ENCODE measurements around the gene DENND2A.
A peak's percentile ranks its signal among the peaks of the same experiment; 100 is the strongest.
"Not testable (repeated sequence)": the region's sequence is repeated elsewhere in the genome, so short reads cannot be mapped to it uniquely, and the experiment has no call there.

DENND2A gene

DNA sequence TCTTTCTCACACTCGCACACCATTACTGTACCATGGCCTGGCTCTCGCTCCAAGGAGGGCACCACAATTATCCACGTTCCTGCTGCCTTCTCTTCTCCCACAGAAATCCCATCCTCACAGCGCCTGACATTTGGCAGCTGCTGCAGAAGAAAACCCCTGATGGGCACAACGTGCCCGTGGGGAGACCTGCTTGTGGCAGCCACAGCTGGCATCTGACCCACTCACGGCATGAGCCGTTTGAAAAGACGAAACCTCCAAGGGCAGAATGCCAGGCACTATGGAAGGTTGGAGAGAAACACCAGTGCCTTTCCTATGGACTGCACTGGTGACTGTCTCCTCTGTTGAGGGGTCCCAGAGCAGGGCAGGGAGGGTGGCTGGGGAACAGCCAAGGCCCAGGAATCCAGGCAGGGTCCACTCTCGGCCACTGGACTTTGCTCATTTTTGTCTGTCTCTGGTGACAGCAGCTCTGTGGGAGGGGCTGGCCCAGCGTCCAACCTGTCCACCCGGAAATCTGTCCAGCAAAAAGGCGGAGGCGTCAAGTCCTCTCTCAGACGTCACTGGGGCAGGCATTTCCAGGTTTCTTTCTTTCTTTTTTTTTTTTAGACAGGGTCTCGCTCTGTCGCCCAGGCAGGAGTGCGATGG is 100.4 kb downstream of the DENND2A start:
- DNase-seq = no peak

DNA sequence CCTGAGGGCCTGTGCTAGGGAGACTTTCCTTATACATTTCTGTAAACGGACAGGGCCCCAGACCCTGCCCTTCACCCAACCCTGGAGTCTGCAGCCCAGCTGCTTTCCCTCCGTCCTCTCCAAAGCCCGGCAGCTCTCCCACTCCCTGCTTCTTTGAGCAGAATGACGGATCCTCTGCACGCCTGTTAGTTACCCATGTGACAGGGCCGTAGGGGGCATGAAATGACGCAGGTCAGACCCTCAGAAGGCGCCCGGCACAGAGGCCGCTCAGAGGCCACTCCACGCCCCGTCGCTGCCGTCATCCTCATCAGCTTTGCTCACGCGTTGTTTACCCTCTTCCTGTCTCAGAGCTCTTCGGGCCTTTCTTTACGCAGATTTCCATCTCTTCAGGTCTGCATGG is 101.2 kb downstream of the DENND2A start:
- no peak for DNase-seq

DNA sequence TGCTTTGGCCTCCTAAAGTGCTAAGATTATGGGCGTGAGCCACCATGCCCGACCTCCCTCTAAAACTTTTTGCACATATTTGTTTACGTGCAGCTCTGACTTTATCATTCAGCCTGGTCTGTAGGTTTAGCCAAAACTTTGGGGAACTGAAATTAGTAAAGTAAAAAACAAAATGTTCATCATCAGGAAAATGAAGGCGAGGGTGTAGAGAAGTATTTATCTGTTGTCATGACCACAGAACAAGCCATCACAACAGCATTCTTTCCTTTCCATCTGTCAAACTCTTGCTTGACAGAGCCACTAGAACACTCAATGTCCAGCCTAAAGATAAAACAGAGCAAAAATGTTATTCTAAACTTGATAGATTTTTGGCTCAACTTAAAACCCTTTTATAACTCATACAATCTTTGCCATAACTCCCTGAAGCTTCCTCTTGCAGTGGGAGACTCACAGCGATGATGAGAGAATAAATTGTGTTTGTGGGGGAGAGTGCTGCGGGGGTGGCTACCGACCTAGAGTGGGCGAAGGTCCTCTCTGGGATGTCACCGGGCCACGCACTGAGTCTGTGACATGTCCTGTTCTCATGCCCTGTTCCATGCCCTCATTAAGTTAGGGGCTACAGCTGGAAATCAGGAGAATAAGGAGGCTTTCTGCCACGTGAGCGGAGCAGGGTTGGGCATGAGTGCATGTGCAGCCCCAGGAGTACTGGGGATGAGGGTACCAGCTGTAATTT is 102.7 kb downstream of the DENND2A start:
- no peak for DNase-seq

DNA sequence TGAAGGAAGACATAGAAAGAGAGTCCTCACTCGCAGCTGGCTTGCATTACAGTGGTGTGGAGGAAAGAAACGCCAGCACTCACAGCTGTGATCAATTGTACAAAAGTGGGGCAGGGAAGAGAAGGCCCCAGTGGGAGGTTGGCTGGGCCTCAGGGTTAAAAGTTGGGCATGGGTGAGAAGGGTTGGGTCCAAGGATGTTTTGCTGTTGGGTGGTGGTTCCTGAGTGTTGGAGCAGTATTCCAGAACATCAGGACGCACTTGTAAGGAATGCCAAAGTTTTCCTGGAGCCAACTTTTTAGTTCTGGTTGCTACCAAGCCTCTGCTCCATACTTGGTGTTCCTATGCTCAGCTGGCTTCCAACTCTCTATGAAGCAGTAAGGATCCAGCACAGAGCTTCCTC is 105.9 kb downstream of the DENND2A start:
- DNase-seq = no peak

DNA sequence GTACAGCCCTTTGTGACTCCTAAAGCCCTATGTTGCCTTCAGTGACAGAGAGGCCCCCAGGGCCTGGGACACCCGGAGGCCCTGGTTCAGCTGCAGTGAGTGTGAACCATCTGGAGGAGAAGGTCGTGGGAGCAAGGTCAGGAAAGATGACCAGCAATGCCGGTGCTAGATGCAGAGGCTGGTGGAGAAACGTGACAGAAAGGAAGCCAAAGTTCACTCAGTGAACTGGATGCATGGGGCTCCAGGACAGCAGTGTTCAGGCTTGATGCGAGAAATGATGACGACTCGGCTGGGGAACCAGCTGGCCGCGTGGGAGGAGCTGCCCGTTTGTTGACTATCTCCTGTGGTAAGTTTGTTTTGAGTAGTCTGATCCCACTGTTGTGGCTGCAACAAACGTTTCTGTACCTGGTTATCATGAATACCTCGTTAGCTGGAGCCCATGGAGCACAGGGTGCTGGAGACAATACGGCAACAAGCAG is 107.2 kb downstream of the DENND2A start:
- no peak for DNase-seq

DNA sequence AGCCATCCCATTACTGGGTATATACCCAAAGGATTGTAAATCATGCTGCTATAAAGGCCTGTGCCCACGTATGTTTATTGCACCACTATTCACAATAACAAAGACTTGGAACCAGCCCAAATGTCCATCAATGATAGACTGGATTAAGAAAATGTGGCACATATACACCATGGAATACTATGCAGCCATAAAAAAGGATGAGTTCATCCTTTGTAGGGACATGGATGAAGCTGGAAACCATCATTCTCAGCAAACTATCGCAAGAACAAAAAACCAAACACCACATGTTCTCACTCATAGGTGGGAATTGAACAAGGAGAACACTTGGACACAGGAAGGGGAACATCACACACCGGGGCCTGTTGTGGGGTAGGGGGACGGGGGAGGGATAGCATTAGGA is 111.2 kb downstream of the DENND2A start:
- not testable (repeated sequence) for DNase-seq

DNA sequence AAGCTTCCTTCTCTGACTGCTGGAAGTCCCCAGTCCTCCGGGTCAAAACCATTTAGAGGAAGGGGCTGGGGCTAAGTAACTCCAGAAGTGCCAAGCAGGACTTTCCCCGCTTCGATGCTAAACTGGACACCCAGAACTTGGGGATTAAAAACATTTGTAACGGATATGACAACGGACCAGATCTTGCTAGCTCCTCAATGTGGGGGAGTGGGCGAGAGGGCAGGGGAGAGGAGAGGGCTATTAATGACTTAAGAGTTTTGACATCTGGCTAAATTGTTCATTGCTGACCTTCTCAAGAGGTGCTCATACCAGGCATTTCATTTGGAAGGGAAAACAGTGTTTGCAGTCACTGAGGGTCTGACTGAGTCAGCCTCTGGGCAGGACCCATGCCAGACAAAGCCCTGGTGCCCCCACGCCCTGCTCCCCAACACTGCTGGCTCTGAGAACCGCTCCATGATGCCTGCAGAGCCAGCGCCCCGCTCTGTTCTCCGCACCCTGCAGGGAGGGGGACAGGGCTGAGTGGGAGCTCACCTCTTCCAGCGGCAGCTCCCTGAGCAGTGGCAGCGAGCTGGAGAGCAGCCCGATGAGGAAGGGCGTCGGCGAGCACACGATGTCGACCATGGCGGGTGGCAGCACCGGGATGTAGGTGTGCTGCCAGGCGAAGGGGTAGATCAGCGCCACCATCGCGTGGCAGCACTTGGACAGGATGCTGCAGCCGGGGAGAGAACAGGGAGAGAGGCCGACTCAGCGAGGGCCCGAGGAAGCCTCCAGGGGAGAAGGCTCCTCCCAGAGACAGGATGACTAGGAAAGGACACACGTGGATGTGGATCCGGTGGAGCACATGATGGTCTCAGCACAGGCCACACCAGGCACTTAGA is 113.6 kb downstream of the DENND2A start:
- no peak for DNase-seq

DNA sequence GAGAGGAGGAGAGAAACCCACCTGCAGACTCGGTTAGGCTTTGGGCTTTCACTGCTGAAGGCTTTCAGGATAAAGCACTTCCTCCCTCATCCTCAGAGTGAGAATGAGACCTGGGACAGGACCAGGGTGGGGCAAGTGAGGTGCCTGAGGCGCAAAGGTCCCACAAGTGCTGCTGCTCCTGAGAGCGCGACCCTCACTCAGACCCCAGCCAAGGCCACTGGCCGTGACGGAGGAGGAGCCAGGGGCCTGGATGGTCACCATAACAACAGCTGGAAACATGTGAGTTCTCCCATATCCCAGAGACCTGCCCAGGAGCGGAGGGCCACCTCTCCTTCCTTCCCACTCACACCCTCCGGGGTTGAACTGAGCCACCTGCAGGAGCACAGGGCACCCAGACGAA is 114.4 kb downstream of the DENND2A start:
- no peak for DNase-seq

DNA sequence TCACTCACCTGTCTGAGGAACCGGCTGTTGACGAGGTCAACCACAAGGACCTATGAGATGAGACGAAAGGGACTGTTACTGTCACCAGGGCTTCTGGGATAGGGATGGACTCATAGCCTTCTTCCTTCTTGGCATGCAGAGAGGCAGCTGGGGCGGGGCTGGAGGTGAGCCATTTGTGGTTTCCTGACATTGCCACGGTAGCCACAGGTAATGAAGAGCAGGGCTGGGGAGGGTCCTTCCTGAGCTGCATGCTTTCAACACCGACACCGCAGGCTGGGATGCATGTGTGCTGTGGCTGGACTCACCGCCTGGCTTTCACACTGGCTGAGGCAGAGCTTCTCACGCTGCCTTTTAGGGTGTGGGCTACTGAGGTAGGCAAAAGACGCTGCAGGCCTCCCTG is 114.9 kb downstream of the DENND2A start:
- no peak for DNase-seq

DNA sequence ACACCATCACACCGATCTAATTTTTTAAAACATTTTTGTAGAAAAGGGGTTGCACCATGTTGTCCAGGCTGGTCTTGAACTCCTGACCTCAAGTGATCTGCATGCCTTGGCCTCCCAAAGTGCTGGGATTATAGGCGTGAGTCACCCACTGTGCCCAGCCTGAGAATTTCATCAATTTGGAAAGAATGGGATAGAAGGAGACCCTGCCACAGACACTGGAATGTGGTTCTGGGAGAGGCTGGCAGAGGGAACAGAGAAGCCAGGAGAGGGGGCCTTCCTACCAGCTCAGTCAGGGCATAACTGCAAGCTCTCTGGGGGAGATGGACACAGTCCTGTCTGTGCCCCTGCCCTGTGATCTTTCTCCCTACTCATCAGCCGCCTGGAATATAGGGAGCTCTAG is 119.2 kb downstream of the DENND2A start:
- no peak for DNase-seq

DNA sequence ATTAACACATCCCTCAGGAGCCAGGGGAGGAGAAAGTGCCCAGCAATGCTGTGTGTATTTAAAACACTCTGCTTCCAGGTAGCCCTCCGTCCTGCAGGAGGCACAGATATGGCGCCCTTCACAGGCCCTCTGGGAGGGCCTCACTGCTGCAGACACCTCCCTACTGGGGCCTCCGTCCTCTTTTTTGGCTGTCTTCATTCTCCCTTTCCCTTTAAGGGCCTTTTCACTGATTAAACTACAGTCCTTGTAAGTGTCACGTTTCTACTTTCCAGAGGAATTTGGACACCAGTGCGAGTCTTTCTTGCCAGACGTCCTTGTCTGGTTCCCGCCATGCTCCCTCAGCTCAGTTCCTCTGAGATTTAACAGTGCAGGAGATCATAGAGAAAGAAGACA is 121.6 kb downstream of the DENND2A start:
- no peak for DNase-seq

DNA sequence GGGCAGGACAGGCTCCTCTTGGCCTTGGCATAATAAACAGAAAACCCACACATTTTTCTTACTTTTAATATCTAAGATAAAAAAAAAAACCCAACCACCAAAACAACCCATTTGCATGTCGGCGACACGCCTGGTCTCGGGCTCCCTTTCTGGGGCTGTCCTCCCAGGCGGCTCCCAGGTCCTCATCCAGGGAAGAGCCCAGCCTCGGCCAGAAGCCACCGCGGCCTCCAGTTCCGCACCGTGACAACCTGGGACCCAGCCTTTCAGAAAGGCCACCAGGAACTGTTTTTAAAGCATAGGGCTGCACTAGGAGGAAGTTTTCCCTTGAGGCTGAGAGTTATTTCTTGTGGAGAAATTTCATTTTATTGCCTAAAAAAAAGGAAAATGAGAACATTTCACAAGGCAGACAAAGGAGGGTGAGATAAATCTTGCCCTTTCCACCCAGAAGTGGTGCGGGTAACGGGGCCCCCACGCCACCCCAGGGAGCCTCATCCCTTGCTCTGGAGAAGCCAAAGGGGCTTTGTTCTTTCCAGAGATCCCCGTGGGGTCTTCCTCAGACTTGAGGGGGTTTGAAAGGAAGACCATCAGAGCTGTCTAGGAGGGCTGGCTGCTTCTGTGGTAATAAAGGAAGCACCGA is 122.1 kb downstream of the DENND2A start:
- no peak for DNase-seq

DNA sequence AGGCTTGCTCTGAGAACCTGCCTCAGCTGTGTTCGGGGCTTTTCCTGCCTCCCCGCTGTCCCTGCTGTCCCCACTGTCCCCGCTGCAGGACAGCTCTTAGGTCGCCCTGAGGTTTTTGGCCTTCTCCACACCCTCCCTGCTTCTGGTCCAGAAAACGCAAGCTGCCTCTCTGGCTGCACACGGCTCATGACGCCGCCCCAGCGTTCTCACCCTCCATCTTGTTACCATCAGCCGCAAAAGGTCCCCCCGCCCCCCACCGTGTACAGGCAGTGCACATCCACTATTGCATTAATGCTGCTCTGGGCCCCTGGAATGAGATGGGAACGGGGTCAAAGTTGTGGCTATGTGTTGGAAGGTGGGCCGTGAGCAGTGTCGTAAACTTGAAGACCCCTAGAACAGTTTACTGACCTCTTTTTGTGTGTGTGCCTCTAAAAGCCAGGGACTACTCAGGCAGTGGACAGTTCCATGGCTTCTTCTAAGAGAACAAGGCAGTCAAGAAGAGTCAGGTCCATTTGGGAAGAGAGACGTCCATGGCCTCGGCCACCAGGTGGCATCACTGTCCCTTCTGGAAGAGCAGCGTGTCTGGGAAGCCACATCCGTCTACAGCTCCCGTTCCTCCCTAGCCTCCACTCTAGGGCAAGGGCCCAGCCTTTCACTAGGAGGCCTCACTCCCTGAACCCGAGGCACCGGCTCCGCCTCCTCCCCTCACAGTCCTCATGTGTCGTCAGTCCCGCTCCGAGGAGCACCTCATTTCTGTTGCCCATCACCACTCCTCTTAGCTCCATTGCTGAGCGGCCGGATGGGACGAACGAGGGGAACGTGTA is 122.9 kb downstream of the DENND2A start:
- peak; percentile 86 for DNase-seq

DNA sequence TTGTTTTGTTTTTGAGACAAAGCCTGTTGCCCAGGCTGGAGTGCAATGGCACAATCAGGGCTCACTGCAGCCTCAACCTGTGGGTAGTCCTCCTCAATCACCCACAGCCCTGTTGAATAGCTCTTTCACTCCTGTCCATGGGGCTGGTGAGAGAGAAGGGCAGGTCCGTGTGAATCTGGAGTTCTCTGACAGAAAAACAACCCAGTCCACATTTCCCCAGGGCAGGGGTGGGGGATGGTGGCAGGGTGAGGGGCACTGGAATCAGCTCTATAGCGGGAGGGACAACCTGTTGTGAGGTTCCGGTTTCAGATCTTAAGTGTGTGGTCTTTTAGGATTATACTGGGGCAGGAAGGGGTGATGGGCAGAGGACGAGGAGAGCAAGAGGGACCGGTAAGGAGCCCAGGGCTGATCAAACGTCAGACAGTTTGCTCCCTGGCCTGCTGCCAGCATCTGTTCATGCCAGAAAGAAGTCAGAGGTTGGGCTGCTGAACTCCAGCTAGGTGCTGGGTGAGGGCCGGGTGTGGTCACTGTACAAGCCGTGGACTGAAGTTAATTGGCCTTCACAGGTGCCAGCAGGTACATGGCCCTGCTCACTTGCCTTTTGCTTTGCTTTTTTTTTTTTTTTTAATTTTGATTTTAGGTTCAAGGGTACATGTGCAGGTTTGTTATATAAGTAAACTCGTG is 128.2 kb downstream of the DENND2A start:
- DNase-seq = no peak

DNA sequence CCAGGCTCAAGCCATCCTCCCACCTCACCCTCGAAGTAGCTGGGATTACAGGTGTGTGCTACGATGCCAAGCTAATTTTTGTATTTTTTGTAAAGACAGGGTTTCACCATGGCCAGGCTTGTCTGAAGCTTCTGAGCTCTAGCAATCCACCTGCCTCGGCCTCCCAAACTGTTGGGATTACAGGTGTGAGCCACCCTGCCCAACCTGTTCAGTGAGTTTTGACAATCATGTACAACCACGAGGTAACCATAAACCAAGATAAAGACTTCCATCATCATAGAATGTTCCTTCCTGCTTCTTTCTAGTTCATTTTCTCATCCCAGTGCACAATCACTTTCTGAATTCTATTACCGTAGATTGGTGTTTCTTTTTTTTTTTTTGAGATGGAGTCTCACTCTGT is 130.8 kb downstream of the DENND2A start:
- DNase-seq = no peak

DNA sequence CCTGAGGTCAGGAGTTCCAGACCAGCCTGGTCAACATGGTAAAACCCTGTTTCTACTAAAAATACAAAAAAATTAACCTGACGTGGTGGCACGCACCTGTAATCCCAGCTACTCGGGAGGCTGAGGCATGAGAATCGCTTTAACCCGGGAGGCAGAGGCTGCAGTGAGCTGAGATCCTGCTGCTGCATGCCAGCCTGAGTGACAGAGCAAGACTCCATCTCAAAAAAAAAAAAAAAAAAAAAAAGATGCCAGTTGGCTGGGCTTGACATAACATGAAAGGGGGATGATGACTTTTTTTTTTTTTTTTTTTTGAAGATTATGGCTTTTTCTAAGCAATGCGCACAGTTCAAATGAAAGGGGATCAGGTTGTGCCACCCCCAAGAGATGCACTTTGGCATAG is 133.1 kb downstream of the DENND2A start:
- not testable (repeated sequence) for DNase-seq

DNA sequence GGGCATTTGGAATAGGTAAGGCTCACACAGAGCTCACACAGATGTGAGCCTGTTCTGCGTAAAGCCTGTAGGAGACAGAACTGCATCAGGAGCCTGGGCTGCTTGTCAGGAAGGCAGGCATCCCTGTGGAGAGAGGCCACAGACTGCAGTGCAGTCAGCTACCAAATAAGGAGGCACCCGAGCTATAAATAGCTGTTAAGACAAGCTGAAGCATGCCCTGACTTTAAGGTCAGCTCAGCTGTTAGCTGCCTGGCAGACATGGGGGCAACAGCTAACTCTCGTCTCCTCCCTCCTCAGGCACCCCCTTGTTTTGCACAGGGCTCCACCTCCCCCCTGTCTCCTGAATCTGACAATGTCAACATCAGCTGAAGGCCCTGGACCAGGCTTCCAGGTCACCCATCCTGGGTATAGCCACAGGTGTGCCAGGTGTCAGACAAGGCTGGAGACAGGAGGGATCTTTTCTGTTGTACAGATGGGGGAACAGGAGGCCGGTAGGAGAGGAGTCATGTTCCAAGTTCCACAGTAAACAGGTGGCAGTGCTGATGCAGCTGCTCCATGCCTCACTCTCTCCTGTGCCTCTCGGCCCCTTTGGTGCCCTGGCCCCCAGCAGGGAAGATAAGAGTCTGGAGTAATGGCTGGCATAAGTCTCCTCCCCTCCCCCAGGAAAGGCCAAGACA is 133.7 kb downstream of the DENND2A start:
- DNase-seq = no peak

DNA sequence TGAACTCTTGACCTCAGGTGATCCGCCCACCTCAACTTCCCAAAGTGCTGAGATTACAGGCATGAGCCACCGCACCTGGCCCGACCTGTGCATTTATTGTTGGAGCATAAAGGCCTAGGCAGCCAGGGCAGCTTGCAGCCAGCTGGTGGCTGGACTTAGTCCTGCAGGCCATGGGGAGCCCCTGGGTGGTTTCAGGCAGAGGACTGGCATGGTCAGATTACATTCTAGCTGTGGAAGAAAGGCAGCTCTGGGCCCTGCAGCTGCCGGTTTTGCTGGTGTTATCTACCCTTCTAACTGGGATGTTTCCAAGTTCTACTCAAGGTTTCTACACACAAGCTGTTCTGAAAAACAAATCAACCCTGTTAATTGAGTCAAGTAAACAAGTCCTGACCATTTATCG is 138.6 kb downstream of the DENND2A start:
- DNase-seq = no peak

DNA sequence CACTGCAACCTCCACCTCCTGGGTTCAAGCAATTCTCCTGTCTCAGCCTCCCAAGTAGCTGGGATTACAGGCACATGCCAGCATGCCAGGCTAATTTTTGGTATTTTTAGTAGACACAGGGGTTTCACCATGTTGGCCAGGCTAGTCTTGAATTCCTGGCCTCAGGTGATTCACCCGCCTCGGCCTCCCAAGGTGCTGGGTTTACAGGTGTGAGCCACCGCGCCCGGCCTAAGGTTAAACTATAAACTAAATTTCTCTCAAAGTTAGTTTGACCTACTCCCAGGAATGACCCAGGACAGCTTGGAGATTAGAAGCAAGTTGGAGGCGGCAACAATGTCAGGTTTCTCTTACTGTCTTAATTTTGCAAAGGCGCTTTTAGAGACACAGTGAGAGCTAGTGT is 142.8 kb downstream of the DENND2A start:
- DNase-seq = not testable (repeated sequence)

DNA sequence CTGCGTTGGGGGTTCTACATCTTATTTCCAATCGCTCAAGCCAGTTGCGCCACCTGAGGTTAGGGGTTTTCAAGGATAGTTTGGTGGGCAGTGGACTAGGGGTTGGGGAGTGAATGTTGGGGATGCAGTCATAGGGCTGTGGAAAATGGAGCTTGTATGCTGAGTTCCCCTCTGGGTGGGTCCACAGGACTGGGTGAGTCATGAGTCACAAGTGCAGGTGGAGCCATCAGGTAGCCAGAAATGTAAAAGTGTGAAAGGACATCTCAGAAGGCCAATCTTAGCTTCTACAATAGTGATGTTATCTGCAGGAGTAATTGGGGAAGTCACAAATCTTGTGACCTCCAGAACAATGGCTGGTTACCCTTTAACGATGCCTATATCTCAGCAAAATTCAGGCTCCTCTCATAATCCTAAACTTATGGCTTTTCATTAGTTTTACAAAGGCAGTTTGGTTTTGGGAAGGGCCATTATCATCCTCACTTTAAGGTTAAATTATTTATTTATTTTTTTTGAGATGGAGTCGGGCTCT is 143.3 kb downstream of the DENND2A start:
- no peak for DNase-seq

All from retina (tissue), 1 donor.